ENCODE results near the gene LCE3E.
"Not testable (repeated sequence)": the region's sequence is repeated elsewhere in the genome, so short reads cannot be mapped to it uniquely, and the experiment has no call there.

Gene LCE3E

DNA sequence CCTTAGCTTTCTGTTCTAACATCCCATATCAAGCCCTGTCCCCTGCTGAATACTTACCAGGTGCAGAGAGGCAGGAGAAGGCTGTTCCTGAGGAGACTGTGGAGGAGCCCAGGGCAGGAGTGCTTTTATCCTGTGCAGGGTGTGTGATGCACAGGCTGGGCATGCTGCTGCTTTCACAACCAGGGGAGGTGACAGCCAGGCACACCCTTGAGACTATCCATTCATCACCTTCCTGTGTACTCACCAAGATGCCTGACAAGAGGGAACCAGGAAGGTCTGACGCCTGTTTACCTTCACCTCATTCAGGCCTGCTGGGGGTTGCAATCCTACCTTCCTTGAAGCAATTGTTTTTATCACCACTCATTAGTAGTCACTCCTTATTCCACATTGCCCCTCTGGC, at the start of gene LCE3E:
Gene LCE3E (minus strand): TSS at position 100 of the 400 bp plus-strand sequence. CDS start 572 bp downstream, outside the sequence.
- DNase-seq = no peak

DNA sequence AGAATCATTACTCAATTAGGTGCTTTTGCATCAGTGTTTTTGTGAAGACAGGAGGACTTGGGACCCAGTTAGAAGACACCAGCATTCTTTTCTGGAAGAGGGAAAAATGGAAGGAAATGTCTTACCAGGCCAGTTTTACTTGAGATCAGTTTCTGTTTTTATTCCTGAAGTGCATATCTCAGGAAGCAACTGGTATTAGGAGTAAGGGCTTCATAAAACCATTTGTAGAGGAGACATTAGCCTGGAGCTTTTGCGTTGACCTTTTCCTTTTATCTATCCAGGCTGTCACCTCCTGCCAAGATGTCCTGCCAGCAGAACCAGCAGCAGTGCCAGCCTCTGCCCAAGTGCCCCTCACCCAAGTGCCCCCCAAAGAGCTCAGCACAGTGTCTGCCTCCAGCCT, 46.9 kb upstream of the LCE3E start, which contains the start of gene LCE3B:
Gene LCE3B (plus strand): TSS at position 301 of the 400 bp plus-strand sequence. CDS start 0 bp downstream, at position 301.
- no peak for DNase-seq

- no peak for DNase-seq
Measured at GRCh38 chr1:152599934-152600333, 33.4 kb upstream of the LCE3E start, which contains the start of gene LCE3C. TSS of gene LCE3C (plus strand) at chr1:152600234. CDS start at chr1:152600732, 498 bp downstream.

DNA sequence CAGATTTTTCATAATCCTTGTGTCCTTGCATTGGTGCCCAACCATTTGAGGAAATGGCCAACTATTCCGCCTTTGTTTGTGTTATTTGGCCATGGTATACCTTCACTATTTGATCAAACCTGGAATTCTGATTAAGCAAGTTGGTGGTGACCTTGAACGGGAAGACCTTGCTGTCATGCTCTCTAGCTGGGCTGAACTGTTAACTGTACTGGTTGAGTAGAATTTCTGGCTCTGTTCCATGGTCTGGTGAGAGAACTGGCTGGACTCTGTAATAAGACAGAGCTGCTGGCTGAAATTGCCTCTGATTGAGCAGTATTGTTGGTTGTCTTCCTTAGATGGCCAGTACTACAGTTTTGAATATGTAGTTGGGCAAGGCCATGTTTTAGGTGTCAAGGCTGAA, 30.4 kb upstream of the LCE3E start:
- DNase-seq = no peak

- no peak for DNase-seq
Measured at GRCh38 chr1:152585586-152585985, 19.0 kb upstream of the LCE3E start.

DNA sequence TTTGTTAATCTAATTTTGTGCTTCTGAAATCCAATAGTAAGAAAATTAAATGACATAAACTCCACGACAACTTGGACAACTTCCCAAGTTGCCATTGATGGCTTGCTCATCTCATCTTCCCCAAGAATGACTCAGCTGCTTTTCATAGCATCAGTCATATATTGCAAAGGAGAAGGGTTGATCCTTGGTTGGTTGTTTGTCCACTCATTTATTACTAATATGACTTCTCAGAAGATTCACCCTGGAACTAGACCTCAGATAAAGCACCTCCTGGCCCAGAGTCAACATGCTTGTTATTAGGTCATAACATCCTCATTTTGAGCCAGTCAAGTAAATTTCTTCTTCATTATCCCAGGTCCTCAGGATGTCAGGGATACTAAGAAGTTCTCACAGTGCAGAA, 16.1 kb upstream of the LCE3E start:
- DNase-seq = no peak

- DNase-seq = no peak
Measured at GRCh38 chr1:152580433-152580832, 13.9 kb upstream of the LCE3E start, which contains the start of gene LCE3D. TSS of gene LCE3D (minus strand) at chr1:152580516. CDS start at chr1:152579936, 580 bp downstream.

DNA sequence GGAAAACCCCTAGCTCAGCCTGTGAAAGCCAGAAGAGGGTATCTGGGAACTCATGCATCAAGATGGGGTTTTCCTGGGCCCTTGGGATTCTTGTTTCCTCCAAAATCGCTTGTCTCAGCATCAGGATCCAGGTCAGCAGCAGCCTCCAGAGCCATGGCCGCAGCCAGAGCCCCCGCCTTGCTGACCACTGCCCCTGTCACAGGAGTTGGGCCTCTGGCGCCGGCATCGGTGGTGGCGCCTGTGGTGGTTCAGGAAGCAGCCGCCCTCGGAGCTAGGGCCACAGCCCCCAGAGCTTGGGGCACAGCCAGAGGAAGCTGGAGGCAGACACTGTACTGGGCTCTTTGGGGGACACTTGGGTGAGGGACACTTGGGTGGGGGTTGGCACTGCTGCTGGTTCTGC, 12.9 kb upstream of the LCE3E start:
- not testable (repeated sequence) for DNase-seq

- no peak for DNase-seq
Measured at GRCh38 chr1:152577168-152577567, 10.6 kb upstream of the LCE3E start.

- no peak for DNase-seq
Measured at GRCh38 chr1:152565535-152566215, 905 bp downstream of the LCE3E start.

DNA sequence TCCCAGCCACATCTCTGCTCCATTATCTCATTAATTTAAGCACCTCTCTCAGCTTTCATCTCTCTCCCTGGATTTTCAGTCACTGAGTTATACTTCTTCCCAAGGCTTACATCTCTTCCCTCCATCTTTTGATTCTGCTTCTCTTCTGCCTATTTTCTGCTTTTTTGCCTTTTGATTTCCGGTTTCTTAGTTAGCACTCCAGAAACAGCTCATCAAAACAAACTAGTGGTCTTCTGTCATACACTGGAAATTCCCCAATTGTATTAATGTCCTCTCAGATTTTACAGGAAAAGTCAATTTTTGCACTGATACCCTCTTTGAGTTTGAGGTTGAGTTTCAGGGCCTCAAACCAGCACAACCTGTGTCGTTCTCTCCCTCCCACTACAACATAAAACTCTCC, 1.5 kb downstream of the LCE3E start:
- DNase-seq = no peak

GRCh38 chr1:152548358-152548757, 18.2 kb downstream of the LCE3E start:
- DNase-seq = not testable (repeated sequence)

DNA sequence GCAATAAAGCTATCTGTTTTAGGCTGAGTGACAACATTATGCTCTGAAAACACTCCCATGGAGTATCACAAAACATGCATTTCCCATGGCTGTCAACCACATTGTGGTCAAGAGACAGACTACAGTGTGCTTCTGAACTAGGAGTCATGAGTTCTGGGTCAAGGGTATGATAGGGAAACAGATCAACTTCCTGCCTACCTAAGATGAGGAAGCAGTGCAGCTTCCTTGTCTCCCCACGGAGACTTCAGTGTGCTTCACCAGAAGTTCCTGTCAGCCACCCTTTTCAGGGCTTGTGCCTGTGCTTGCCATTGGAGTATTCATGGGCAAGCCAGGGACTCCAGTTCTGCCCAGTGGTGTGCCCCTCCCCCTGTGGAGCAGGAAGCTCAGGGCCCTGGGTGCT, 19.9 kb downstream of the LCE3E start:
- DNase-seq = no peak

DNA sequence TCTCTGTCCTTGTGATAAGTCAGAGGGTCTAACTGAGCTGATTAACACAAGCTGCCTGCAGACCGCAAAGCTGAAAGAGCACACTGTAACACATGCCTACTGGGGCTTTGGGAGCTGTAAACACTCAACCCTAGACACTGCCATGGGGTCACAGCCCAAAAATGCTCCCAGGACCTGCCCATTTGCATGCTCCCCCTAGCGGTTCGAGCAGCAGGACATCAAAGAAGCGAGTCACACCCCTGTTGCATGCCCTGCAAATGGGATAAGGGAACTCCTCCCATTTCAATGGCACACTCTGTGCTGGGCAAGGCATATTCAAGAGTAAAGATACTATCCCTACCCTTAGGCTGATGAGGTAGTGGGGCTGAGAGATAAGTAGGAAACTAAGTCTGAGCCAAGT, 22.8 kb downstream of the LCE3E start:
- no peak for DNase-seq

GRCh38 chr1:152539901-152540300, 26.7 kb downstream of the LCE3E start:
- no peak for DNase-seq

- no peak for DNase-seq
Measured at GRCh38 chr1:152537496-152537895, 29.1 kb downstream of the LCE3E start.

- DNase-seq = no peak
Measured at GRCh38 chr1:152535774-152536173, 30.8 kb downstream of the LCE3E start.

- DNase-seq = peak in 1 of 2 experiments; percentile 38
Measured at GRCh38 chr1:152533327-152533938, 33.1 kb downstream of the LCE3E start.

DNA sequence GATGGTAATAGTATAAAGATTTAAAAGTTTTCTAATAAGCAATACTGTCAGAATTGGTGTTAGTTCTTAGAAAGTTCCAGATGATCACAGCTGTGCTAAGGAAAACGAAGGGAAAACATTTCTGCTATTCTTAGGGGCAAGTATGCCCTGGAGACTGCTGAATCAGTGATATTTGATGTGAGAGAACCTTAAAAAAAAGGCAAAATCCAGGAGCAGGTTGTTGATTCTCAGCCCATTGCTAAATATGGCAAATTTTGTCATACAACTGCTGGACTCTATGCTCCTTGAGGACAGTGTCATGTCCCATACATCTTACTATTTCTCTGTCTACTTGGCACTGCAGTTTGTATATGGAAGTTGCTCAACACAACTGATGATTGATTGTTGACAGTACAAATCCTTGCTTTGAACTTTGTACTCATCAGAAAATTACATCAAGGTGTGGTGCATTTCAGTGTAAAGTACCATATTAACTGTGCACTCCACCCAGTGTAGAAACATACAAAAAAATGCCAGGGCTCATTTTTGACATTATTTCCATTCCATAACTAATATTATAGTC, 41.4 kb downstream of the LCE3E start:
- no peak for DNase-seq

- DNase-seq = no peak
Measured at GRCh38 chr1:152520561-152521090, 46.0 kb downstream of the LCE3E start.

- DNase-seq = no peak
Measured at GRCh38 chr1:152519851-152520250, 46.7 kb downstream of the LCE3E start.

DNA sequence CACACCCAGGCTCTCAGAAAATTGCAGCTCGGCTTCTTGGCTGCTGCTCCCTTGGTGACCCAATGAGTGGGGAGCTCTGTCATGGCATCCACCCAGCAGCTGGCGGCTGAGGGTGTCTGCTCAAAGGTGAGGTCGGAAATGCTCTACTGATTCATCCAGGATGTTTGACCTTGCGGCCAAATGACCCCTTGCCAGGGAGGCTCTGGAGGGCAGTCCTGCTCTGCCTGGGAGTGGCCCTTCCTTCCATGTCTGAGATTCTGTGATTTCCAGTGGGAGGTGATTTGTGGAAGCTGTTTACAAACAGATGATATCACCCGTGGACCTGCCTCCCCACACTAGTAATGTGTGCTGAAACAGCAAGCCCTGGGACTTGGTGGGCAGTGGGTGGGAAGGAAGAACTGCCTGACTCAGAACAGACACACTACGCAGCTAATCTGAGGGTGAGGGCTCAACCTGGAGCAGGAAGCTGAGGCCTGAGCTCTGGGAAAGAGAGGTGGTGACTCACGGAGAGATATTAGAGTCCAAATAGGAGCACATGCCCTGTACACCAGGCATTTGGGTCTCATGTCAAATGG, 49.3 kb downstream of the LCE3E start:
- DNase-seq = peak in 1 of 2 experiments; percentile 6

DNA sequence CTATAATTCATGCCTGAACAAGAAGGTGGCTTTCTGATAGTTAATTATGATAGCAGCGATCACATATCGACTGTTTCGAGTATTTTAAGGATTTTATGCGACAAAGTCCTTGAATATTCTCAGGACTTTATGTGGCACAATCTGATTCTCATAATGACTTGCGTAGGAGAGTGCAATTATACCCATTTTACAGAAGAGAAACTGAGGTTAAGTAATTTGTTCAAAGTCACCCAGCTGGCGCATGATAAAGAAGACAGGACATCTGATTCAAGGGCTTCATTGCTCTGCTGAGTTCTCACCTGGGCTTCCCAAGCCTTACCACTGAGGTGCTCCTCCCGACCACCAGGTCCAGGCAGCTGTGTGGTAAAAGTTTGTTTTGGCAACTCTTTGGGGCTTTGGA, 50.5 kb downstream of the LCE3E start:
- no peak for DNase-seq

All from SW 1271 (cell line).